GM19193 (cell line): ENCODE measurements around the gene CEP63.

Experiments
- POLR2A ChIP-seq: IDR thresholded peaks from 4 replicates; pipeline ENCODE4 v1.6.1; 2011; ENCODE audit not compliant: insufficient read depth, insufficient read length; ENCODE audit errors: extremely low read depth

The CEP63 gene

GRCh38 chr3:134525293-134525692, 39.4 kb downstream of the CEP63 start:
- TF ChIP-seq POLR2A = no peak

- no peak for TF ChIP-seq POLR2A
These were observed 40.5 kb downstream of the CEP63 start for GRCh38 chr3:134526319-134526718.

- no peak for TF ChIP-seq POLR2A
These were observed 41.2 kb downstream of the CEP63 start for GRCh38 chr3:134527037-134527436.

DNA sequence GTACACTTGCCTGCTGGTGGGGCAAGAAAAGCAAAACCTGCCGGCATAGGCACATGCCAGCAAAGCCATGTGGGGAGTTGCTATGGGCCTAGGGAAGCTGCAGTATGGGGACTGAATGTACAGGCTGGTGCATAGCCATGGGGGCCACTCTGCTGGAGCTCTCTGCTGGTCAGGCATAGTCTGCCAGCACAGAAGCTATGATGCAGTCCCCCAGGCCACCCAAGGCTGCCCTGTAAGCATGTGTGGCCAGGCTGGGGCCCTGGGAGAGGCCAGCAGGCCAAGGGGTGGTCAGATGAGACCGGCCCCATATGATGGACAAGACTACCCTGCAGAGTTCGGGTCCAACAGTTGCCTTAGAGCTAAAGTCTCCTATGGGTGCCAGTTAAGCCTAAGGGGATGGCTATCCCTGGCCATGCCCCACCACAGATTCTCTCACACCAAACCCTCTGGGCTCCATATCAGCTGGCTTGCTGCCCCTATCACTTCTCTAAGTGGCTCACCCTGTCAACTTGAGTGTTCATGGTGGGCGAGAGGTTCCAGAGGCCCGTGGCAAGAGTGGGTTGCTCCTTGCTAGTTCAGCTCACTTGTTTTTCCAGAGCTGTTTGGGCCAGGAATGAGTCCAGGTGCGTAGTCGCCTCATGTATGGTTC, 41.8 kb downstream of the CEP63 start:
- TF ChIP-seq POLR2A = no peak

DNA sequence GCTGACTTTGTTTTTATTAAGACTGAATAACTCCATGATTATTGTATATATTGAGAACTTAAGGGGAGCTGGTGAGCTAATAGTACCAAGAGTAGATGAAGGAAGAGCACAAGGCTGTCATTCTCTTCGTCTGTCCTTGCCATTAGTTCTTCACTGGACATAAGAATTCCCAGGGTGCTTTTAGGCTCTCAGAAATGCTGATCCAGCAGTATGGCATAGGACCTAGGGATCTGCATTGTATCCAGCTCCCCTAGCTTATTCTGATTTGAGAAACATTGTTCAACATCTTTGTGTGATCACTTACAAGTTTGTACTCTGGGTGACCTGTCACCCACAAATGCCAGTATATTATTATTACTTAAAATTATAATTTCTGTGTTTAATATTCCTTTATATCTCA, 47.6 kb downstream of the CEP63 start:
- no peak for TF ChIP-seq POLR2A

GRCh38 chr3:134535186-134535970, 49.5 kb downstream of the CEP63 start:
- TF ChIP-seq POLR2A = no peak

DNA sequence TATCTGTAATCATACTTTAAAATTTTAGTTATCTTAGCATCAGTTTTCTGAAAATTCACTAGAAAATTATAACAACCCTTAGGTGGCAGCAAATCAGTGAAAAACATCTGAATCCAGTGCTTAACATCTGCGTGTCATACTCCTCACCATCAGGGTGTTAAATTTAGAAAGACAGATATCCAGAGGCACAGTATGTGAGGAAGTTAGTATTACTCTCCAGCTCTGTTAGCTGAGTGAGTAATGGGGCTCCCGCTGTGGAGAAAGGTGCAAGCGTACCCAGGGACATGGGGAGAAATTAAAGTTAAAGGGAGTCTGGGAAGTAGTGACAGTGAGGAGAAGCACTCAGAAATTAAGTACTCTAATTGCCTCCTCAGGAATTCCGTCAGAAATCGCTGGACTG, 50.9 kb downstream of the CEP63 start:
- TF ChIP-seq POLR2A = no peak

GRCh38 chr3:134542287-134542958, 56.6 kb downstream of the CEP63 start:
- TF ChIP-seq POLR2A = no peak

DNA sequence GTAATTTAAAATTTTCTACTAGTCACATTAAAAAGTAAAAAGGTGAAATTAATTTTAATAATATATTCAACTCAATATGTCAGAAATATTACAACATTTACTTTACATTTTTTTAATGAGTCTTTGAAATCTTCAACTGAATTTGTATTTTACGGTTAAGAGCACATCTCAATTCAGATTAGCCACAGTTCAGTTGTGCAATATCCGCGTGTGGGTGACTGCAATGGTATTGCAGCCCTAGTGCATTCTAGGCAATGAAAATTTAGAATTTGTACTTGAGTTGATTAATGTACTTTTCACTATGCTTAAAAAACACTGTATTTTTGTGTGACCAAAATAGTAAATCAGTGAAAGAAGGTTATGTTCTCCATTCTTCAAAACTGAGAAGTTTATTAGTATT, 57.3 kb downstream of the CEP63 start:
- no peak for TF ChIP-seq POLR2A

DNA sequence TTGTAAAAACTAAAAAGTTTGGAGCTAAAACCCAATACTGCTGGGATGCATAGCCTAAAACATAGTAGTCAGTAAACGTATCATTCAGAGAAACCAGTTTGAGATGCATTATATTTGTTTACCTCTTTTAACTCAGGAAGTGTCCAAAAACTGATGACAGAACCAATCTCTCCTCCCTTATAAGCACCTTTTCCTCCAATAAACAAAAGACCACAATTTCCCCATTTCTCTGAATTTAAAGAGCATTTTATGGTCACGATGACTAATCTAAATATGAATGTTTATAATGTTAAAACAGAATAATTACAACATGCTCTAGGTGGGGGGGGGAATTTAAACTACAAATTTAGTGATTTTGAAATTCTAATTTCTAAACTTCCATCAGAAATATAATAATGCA, 58.5 kb downstream of the CEP63 start:
- TF ChIP-seq POLR2A = no peak

GRCh38 chr3:134545818-134546217, 60.0 kb downstream of the CEP63 start:
- no peak for TF ChIP-seq POLR2A

GRCh38 chr3:134552784-134553183, 66.9 kb downstream of the CEP63 start:
- no peak for TF ChIP-seq POLR2A

- no peak for TF ChIP-seq POLR2A
These were observed 73.7 kb downstream of the CEP63 start for GRCh38 chr3:134559591-134559990.

DNA sequence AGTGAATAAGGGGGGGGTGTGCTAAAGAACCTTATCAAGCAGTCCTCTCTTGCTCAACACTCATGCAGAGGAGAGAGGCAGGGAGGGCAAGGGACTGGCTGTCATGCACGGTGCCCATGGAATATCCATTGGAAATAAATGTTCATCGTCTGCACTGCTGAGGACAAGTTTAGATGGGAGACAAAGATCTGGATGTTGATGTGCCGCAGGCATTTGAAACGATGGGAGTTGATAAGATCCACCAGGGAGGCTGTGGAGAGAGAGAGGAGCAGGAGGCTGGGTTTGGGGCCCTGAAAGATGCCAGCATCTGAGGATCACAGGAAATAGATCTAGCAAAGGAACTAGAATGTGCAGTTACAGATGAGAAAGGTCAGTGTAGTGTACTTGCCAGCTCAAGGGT, 76.2 kb downstream of the CEP63 start:
- no peak for TF ChIP-seq POLR2A

GRCh38 chr3:134563601-134564000, 77.7 kb downstream of the CEP63 start:
- no peak for TF ChIP-seq POLR2A

- TF ChIP-seq POLR2A = no peak
These were observed 79.1 kb downstream of the CEP63 start for GRCh38 chr3:134564991-134565390.

GRCh38 chr3:134567605-134568004, 81.7 kb downstream of the CEP63 start:
- no peak for TF ChIP-seq POLR2A

GRCh38 chr3:134568790-134569189, 82.9 kb downstream of the CEP63 start:
- no peak for TF ChIP-seq POLR2A
